ENCODE measurements around the gene CXXC5. TPM values are rescaled to one million over a fixed set of nuclear protein-coding genes. Genes with fewer than 3 reads are reported as not detected.

CXXC5 gene
- total and polyA plus RNA-seq, 2 of the 4 experiments (the other 2 are of a cell fraction), result 24.9 to 35.7 TPM

- peak overlapping the region; percentile 78 for H2BK5ac ChIP-seq (ENCODE audit: low read depth, low read length, poor library complexity, severe bottlenecking)
- peaks cover 29% of the 10 kb centered on the region for H3K9me1 ChIP-seq (ENCODE audit: insufficient read depth, low read length)
- peak overlapping the region; percentile 8 for H3K18ac ChIP-seq (ENCODE audit: low read depth, low read length)
- H3K4ac ChIP-seq (ENCODE audit: low read depth, low read length), result peak overlapping the region; percentile 98
- BruUV-seq (replicated peaks), result no TSS peak
- WGBS, 2 experiments (ENCODE audit: extremely low coverage in 2 of 2, insufficient read length in 1 of 2), result 58% methylated on average over 13 of the region's 21 CpGs; no CpG with 5 or more reads in 1 of the 2 experiments
- no peaks in the 10 kb centered on the region for H4K20me1 ChIP-seq (ENCODE audit: insufficient read depth, low read length)
- peak overlapping the region; percentile 58; the same call in 2 of the 3 replicates for H2BK15ac ChIP-seq (ENCODE audit: low read depth, low read length)
- H3K4me3 ChIP-seq (ENCODE audit: insufficient read depth, low read depth, low read length), result no peak overlapping the region
- H3K27me3 ChIP-seq (ENCODE audit: control insufficient read depth, insufficient read depth, low read length), result no peaks in the 10 kb centered on the region
- H4K5ac ChIP-seq (ENCODE audit: low read depth, low read length), result peak overlapping the region; percentile 1
- no peak for DNase-seq
- H2AK5ac ChIP-seq (ENCODE audit: low read depth, low read length), result peak overlapping the region; percentile 78
- peak overlapping the region; percentile 8; the same call in 1 of the 2 replicates for H3K4me2 ChIP-seq (ENCODE audit: low read depth, low read length)
- peaks cover 39% of the 10 kb centered on the region for H3K4me1 ChIP-seq (ENCODE audit: control insufficient read depth, insufficient read depth, low read length)
- peak overlapping the region; percentile 75 to 97; a peak in 3 of 4 replicates for H4K8ac ChIP-seq (ENCODE audit: low read depth in 2 of 2, low read length in 2 of 2)
- H2AFZ ChIP-seq (replicated peaks; ENCODE audit: low read length, poor library complexity), result peak overlapping the region; percentile 88
- H2AK9ac ChIP-seq (replicated peaks; ENCODE audit: low read depth, low read length, poor library complexity), result peak overlapping the region; percentile 82
- in situ Hi-C loops (cut with MboI; ENCODE audit: low sequenced_read_pairs), result no loop called here
- H3K79me1 ChIP-seq (ENCODE audit: low read depth in 1 of 2, low read length in 2 of 2), result no peaks in the 10 kb centered on the region; a peak in 1 of 4 replicates
- H3K23ac ChIP-seq (ENCODE audit: low read depth, low read length), result peak overlapping the region; percentile 74
- H3K27ac ChIP-seq (ENCODE audit: insufficient read depth, low read length), result peak overlapping the region; percentile 90
- ATAC-seq (ENCODE audit: low read depth), result no peak
- H2BK20ac ChIP-seq (ENCODE audit: low read depth, low read length), result peak overlapping the region; percentile 96
- H3K36me3 ChIP-seq (ENCODE audit: control insufficient read depth, insufficient read depth, low read length), result no peaks in the 10 kb centered on the region
- H3K14ac ChIP-seq (replicated peaks; ENCODE audit: low read depth, low read length), result peak overlapping the region; percentile 86
- dilution Hi-C loops (cut with HindIII; ENCODE audit: low sequenced_read_pairs, unreplicated experiment), result no loop called here
- peak overlapping the region; percentile 94 for H2BK120ac ChIP-seq (ENCODE audit: low read depth, low read length)
- peak overlapping the region; percentile 13; the same call in 1 of the 2 replicates for H3K56ac ChIP-seq (ENCODE audit: extremely low read depth, insufficient read depth, low read length)
- peak overlapping the region; percentile 12; the same call in 1 of the 2 replicates for H3K9ac ChIP-seq (ENCODE audit: low read depth, low read length)
- POLR2A ChIA-PET (ENCODE audit: unreplicated experiment), result interaction anchor here (0.6 kb wide), 1 partner anchor 137 kb away, joined by 4 read pairs; no protein-coding TSS in a partner anchor
- CTCF ChIA-PET, result interaction anchor here (0.6 to 1.2 kb wide), 3 partner anchors 15 to 69 kb away, joined by 3 to 4 read pairs (median 3); no protein-coding TSS in a partner anchor
- TF ChIP-seq SMC3 (IDR thresholded peaks at IDR 0.05; ENCODE audit: low read depth, low read length), result no peak
- TF ChIP-seq CTCF (conservative IDR thresholded peaks at IDR 0.05; ENCODE audit: low read depth, low read length), result no peak
- peak; percentile 53; the same call in 1 of the 2 replicates for TF ChIP-seq CEBPB (IDR thresholded peaks at IDR 0.05; ENCODE audit: low read depth, low read length)
- TF ChIP-seq RFX5 (IDR thresholded peaks at IDR 0.05; ENCODE audit: low read depth, low read length), result no peak
- H4K91ac ChIP-seq (ENCODE audit: insufficient read depth, low read depth, low read length), result peak overlapping the region; percentile 96
- H3K9me3 ChIP-seq (ENCODE audit: control insufficient read depth, insufficient read depth, low read length), result no peaks in the 10 kb centered on the region
- intact Hi-C loops (cut with micrococcal nuclease), result loop anchor here (2.0 kb wide), 1 partner anchor 38 kb away; no protein-coding TSS in a partner anchor
Observed at GRCh38 chr5:139696167-139696893, 48.2 kb downstream of the CXXC5 start.

Measured in IMR-90 (cell line).